AG10803 (cell line): ENCODE results near the gene SMARCA2.

ENCODE experiments used
- DNase-seq: peaks from one replicate; pipeline ENCODE4 v3.0.0; 2010; ENCODE audit warnings: low read depth
- H3K4me3 ChIP-seq: 2 replicates; pipeline ENCODE4 v1.5.1; 2011; ENCODE audit warnings: mild to moderate bottlenecking, low read length, control low read depth
- CTCF ChIP-seq: conservative IDR thresholded peaks from 2 replicates; pipeline ENCODE4 v1.5.1; 2011; ENCODE audit warnings: mild to moderate bottlenecking, low read length, control low read depth, inconsistent platforms

Gene SMARCA2

DNA sequence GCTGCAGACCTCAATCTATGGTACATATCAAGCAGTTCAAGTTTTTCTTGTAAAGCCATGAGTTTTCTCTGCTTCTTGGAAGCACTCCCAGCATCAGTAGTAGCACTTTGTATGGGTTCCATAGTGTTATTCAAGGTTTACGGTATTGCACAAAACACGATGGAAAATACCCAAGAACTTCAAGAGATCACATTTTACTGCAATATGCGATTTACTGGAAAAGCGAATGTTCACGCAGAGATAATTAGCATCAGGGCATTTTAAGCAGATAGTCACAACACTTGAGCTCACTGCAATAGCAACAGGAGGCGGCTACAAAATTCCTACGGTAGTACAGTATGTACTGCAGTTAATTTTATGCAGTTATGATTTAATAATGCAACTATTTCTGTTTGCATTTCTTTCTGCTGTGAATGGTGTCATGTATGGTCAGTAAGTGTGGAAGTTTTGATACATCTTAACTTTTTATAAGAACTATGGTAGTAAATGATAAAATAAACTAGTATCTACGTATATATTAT is 200.8 kb downstream of the SMARCA2 start:
- TF ChIP-seq CTCF, result no peak
- DNase-seq, result no peak

DNA sequence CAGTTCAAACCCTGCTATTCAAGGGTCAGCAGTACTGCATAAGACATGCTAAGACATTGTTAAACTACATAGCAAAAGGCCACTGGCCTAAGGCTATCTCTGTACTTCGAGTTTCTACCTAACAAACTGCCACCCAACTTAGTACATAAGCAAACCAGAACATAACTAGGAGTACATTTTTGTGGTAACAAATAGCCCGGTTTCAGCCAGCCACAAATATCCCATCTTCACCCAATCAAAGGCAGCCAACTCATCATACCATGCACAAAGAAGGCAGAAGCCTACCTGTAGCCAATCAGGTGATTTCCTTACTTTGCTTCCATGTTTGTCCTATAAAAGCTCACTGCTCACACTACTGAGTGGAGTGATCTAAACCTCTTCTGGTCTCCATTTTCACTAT is 201.4 kb downstream of the SMARCA2 start:
- no peak overlapping the region for H3K4me3 ChIP-seq
- no peak for TF ChIP-seq CTCF
- peak; percentile 31 for DNase-seq

More for the DNA sequence above, 200.8 kb downstream of the SMARCA2 start:
- no peak overlapping the region for H3K4me3 ChIP-seq

DNA sequence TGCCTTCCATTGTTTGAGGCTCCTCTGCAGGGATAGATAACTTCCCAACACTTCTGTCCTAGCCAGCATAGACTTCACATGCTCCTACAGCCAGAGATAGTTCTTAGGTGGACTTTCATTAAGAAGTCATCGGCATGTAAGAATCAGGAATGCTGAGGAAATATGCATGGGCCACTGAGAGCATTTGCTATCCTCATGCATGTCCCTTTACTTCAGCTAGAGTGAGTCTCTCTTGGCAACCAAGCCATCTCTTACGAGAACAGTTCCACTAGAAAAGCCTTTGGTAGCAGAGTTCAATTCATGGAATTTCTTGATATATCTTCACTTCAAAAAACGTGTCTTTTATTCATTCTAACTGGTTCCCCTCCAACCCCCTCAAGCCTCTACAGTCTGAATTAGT is 202.4 kb downstream of the SMARCA2 start:
- no peak for DNase-seq
- TF ChIP-seq CTCF, result no peak
- no peak overlapping the region for H3K4me3 ChIP-seq

GRCh38 chr9:2220036-2220435 is 204.9 kb downstream of the SMARCA2 start:
- no peak for TF ChIP-seq CTCF
- DNase-seq, result no peak
- H3K4me3 ChIP-seq, result no peak overlapping the region

DNA sequence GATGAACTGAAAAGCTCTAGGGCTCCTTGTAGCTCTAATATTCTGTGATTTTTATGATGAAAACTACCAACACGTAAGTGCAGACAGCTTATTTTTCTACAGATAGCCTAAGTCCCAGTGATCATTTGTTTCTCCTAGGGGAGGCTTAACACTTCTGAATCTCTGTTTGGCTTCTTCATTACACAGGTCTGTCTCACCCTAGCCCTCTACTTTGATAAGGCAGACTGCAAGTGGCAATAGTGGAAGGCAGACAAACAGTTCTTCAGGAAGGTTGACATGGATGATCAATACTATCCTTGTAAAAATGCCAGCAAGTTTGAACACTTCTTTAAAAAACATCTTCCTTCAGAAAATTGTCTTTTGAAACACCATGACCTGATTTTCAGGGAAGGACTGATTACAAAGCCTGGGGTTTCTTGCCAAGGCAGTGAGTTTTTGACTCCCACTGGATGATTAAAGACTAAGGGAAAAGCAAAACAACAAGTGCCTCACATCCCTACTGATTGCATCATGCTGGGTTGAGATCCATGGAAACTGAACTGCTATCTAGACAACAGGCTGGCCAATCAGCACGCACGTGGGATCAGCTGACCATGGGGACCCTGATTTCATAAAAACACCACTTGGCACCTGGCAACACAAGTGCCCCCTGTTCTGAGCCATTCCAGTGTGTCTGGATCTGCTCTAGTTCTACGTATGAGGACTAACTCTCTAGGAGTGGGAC is 212.2 kb downstream of the SMARCA2 start:
- no peak overlapping the region for H3K4me3 ChIP-seq
- no peak for TF ChIP-seq CTCF
- DNase-seq, result peak; percentile 77

- no peak for DNase-seq
- 0 out of 2 replicates have a peak, but pooled peaks have one; percentile 26 for TF ChIP-seq CTCF
- no peak overlapping the region for H3K4me3 ChIP-seq
Measured at GRCh38 chr9:2228132-2228531, 213.0 kb downstream of the SMARCA2 start.

DNA sequence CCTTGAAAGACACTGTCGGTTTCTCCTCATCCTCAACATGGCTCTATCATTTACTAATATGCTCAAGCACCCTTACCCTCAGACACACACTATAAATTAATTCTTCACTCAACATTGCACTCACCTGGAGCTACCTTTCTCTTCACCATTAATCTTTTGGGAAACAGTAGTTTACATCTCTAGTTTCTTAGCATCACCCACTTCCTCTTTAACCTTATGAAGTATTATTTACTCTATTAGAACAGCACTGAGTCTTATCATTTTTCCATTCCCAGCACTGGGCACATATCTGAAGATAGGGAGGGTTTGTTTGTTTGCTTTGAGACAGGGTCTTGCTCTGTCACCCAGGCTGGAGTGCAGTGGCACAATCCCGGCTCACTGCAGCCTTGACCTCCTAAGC is 213.5 kb downstream of the SMARCA2 start:
- DNase-seq, result no peak
- TF ChIP-seq CTCF, result no peak
- H3K4me3 ChIP-seq, result no peak overlapping the region
